K562 (cell line): Measurements from ENCODE around the gene NUBP2. TPM values are rescaled to one million over a fixed set of nuclear protein-coding genes. Genes with fewer than 3 reads are reported as not detected.

ENCODE experiments used
- BCL6 ChIP-seq: fragments of 250-450 bp; sonication (Bioruptor Pico); IDR thresholded peaks from 2 replicates; pipeline ENCODE4 v1.4.0; 2020
- CEBPG ChIP-seq, 3 experiments: fragments of 200-800 bp in 1 of 3; sonication (Bioruptor generic) in 1 of 3; sonication (generic) in 1 of 3; formaldehyde crosslinking in 1 of 3; IDR thresholded peaks in 2 of 3; conservative IDR thresholded peaks in 1 of 3; 2 replicates each; pipeline versions ENCODE4 v1.6.1 to v1.8.0; 2016 to 2022; ENCODE audit warnings: missing compliant biosample characterization in 2 of 3, missing genetic modification characterization in 2 of 3, mild to moderate bottlenecking in 1 of 3, missing genetic modification reagents in 1 of 3
- CHD4 ChIP-seq: fragments of 200-600 bp; sonication (generic); IDR thresholded peaks from 3 replicates; pipeline ENCODE4 v1.6.1; 2012; ENCODE audit warnings: low read depth, mild to moderate bottlenecking, mixed read lengths, low read length, inconsistent platforms; ENCODE audit not compliant: insufficient read depth, insufficient replicate concordance, poor library complexity, severe bottlenecking
- MAFG ChIP-seq: fragments of 450-650 bp; conservative IDR thresholded peaks from 2 replicates; pipeline ENCODE4 v1.6.1; 2016; ENCODE audit warnings: missing genetic modification characterization, missing compliant biosample characterization
- MEF2A ChIP-seq: IDR thresholded peaks from 2 replicates; pipeline ENCODE4 v1.6.1; 2011; ENCODE audit warnings: low read depth, mild to moderate bottlenecking, low read length, moderate library complexity; ENCODE audit not compliant: control insufficient read depth
- MTA2 ChIP-seq: fragments of 450-650 bp; IDR thresholded peaks from 2 replicates; pipeline ENCODE4 v1.6.1; 2016; ENCODE audit warnings: low read depth
- NCOA6 ChIP-seq: fragments of 450-650 bp; IDR thresholded peaks from 2 replicates; pipeline ENCODE4 v1.6.1; 2017; ENCODE audit warnings: mild to moderate bottlenecking
- NRF1 ChIP-seq, 2 experiments: fragments of 450-650 bp; IDR thresholded peaks in 1 of 2; conservative IDR thresholded peaks in 1 of 2; 2 replicates each; pipeline ENCODE4 v1.6.1; 2014; ENCODE audit warnings: mild to moderate bottlenecking in 2 of 2
- PATZ1 ChIP-seq: fragments of 250-450 bp; sonication (Bioruptor Pico); IDR thresholded peaks from 2 replicates; pipeline ENCODE4 v1.5.0; 2020; ENCODE audit warnings: mild to moderate bottlenecking, borderline replicate concordance
- SIRT6 ChIP-seq: IDR thresholded peaks from one replicate; pipeline ENCODE4 v1.6.1; 2012; ENCODE audit warnings: low read depth, mild to moderate bottlenecking, control low read depth, inconsistent platforms, low read length, moderate library complexity
- VEZF1 ChIP-seq: fragments of 200-800 bp; sonication (Bioruptor generic); IDR thresholded peaks from 2 replicates; pipeline ENCODE4 v1.6.1; 2017; ENCODE audit warnings: missing genetic modification characterization, missing compliant biosample characterization
- ZNF253 ChIP-seq: fragments of 250-450 bp; sonication (Bioruptor Pico); conservative IDR thresholded peaks from 2 replicates; pipeline ENCODE4 v1.6.1; 2021; ENCODE audit warnings: mild to moderate bottlenecking
- ZNF318 ChIP-seq, 2 experiments: fragments of 450-650 bp; IDR thresholded peaks; 2 replicates each; pipeline ENCODE4 v1.6.1; 2016; ENCODE audit warnings: mild to moderate bottlenecking in 2 of 2, borderline replicate concordance in 1 of 2, low read depth in 1 of 2, moderate library complexity in 1 of 2
- polyA plus RNA-seq, 8 experiments: library from polyadenylated mRNA; depleted of rRNA in 4 of 8; stranded (reverse) in 5 of 8; unstranded in 3 of 8; fragments of >200 nt; fragmentation: Nextera tagmentation in 2 of 8; fragmentation: Illumina TruSeq in 1 of 8; extraction: Ambion mirVana in 2 of 8; extraction: Trizol in 1 of 8; gene quantifications; 2 replicates each; pipeline versions ENCODE4 v1.2.1 to v1.2.3, GENCODE V29; 2011 to 2014; ENCODE audit warnings: inconsistent platforms in 1 of 8, missing spikeins in 1 of 8
- total RNA-seq, 7 experiments: library from RNA; depleted of rRNA in 6 of 7; stranded (reverse); fragments of >200 nt in 6 of 7; fragmentation: Illumina TruSeq in 2 of 7; extraction: Trizol in 2 of 7; gene quantifications; 2 replicates each; pipeline versions ENCODE4 v1.2.1 to v1.2.3, GENCODE V29; 2011 to 2021; ENCODE audit warnings: low replicate concordance in 1 of 7

Gene NUBP2
- total and polyA plus RNA-seq, 9 of the 15 experiments (the other 6 are each of a cell fraction or from before 2014, with no cell fraction given): 1.8 to 115 (median 24.0) TPM

GRCh38 chr16:1832838-1833454, 50.2 kb downstream of the NUBP2 start (continued):
- TF ChIP-seq ZNF318 (IDR thresholded peaks at IDR 0.05; ENCODE audit: borderline replicate concordance in 1 of 2, low read depth in 1 of 2) (no peak), VEZF1 (CRISPR knock-in tag) (peak; percentile 78), CEBPG (CRISPR knock-in tag; IDR thresholded peaks at IDR 0.05) (no peak), CEBPG (tag; conservative IDR thresholded peaks at IDR 0.05 in 1 of 2, IDR thresholded peaks at IDR 0.05 in 1 of 2) (no peak), SIRT6 (no peak), CHD4 (no peak), MAFG (tag) (no peak), PATZ1 (no peak), NRF1 (conservative IDR thresholded peaks at IDR 0.05 in 1 of 2, IDR thresholded peaks at IDR 0.05 in 1 of 2) (peak; percentile 89 to 91), NCOA6 (no peak), MEF2A (no peak), MTA2 (peak; percentile 96), ZNF253 (CRISPR knock-in tag) (no peak), BCL6 (CRISPR knock-in tag) (no peak)
